ENCODE measurements around the gene SAFB2.

Gene SAFB2

GRCh38 chr19:5537870-5538269, 84.7 kb downstream of the SAFB2 start:
- no peak for DNase-seq
